T-helper 1 cell treated with Interleukin-12 subunit alpha and Interleukin-12 subunit beta and Interleukin-4 antibody, amounts not matched to agents 30 ng/mL and 1 ng/mL, for 36 hours (primary cell): ENCODE results near the gene PLTP. TPM values are rescaled to one million over a fixed set of nuclear protein-coding genes. Genes with fewer than 3 reads are reported as not detected.

ENCODE experiments used
- intact Hi-C: fragments of 100-400 bp; cut with micrococcal nuclease; formaldehyde crosslinking; loops from one replicate; pipeline ENCODE4 v1.15.1; 2024
- total RNA-seq: library from RNA; stranded (reverse); gene quantifications from 2 replicates; pipeline ENCODE4 v1.2.3, GENCODE V29; 2022

The PLTP gene
- total RNA-seq, 1 donor from 2014 or later, result 0.88 TPM

DNA sequence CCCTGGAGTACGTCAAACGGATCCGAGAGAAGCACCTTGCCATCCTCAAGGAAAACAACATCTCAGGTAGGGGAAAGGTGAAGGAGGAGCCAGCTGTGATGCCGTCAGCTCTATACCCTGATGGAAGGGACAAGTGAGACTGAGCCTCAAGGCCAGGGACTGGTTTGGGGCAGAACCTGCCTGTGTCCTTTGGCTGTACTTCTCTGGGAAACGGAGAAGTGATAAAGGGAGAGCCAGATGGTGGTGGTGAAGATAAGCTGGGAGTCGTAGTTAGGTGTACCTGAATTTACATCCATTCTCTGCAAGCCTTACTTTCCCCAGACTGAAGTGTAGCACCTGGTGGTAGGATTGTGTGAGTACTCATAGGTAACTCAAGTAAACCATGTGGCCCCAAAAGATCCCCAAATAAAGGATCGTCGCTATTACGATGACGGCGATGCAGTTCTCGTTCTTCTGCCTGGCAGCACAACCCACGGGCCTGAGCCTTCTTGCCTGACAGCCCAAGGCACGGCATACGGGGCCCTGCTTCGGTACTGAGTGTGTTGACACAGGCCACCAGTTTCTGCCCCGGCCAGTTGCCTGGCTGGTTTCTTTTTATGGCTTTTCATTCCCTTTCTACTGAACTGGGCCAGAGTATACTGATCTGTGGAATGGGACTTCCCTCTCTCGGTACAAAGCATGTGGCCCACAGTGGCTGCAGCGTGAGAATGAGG is 33.2 kb upstream of the PLTP start:
- intact Hi-C loops, result no loop called here

DNA sequence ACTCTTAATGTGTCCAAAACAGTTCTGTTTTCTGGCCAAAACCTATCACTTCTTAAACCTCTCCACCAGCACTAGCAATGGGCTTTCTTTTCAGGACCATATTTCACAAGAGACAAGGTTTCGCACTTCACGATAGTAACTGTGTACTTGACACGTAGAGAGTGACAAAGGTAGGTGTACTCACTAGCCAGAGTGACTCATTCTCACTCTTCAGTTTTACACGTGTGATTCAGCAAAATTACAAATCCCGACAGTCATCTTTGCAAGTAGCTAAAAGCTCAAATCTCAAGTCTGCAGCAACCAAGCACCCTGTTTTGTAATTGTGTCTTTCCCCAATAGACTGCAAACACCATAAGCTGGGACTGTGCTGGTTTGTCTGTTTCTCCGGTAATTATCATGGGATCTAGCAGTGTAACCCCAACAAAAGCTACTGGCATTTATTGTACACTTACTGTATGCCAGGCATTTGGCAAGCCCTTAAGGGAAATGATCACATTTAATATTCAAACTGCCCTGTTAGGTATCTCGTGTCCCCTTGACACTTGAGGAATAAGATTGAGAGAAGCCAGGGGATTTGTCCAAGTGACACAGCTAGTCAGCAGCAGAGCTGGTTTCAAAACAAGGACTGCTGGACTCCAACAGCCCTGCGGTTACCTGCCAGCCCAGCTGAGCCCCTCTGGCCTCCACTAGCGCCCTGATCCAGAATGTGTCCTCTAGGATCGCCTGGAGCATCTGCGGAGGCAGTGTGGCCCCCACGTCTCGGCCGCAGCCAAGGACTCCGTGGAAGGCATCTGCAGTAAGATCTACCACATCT is 32.4 kb upstream of the PLTP start:
- intact Hi-C loops, result no loop called here

DNA sequence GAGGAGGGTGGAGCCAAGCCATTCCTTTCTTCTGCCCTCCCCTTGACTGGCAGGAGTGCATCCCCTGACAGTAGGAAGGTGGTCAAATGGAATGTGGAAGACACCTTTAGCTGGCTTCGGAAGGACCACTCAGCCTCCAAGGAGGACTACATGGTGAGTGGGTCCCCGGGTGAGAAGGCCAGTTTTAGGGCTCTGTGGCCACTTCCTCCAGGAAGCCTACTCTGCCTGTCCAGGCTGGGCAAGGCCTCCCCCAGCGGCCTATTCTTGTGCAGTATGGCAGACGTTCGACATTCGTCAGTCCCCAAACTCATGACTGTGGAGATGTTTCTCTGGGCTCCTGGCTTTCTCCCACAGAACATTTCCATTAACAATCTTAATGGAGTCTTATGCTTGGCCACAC is 31.7 kb upstream of the PLTP start:
- intact Hi-C loops, result no loop called here

DNA sequence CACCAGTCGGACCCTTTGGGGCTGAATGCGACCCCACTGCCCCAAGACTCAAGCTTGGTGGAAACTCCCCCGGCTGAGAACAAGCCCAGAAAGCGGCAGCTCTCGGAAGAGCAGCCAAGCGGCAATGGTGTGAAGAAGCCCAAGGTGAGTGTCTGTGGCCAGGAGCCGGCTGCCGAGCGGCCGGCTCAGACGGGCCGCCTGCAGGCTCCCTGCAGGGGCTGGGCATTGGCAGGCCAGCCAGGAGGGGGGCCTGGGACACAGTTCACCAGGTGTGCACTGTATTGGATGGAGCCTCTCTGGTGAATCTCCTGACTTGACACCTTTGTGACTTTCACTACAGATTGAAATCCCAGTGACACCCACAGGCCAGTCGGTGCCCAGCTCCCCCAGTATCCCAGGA is 28.5 kb upstream of the PLTP start:
- intact Hi-C loops, result no loop called here

DNA sequence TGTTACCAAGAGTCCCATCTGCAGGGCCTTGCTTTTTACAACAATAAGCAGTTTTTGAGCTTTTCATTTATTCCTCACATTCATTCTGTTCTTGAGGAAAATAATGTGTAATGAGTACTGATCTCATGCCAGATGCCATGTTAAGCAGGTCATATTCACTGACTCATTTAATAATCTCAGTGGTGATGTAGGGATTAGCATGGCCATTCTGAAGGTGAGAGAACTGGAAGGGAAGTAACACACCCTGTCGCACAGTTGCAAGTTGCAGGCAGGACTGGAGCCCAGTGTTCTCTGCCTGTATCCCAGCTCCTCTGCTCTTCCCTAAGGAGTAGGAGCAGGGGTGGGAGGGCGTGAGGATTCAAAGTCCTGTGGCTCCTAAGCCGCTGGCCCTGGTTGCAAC is 28.1 kb upstream of the PLTP start:
- intact Hi-C loops, result no loop called here

DNA sequence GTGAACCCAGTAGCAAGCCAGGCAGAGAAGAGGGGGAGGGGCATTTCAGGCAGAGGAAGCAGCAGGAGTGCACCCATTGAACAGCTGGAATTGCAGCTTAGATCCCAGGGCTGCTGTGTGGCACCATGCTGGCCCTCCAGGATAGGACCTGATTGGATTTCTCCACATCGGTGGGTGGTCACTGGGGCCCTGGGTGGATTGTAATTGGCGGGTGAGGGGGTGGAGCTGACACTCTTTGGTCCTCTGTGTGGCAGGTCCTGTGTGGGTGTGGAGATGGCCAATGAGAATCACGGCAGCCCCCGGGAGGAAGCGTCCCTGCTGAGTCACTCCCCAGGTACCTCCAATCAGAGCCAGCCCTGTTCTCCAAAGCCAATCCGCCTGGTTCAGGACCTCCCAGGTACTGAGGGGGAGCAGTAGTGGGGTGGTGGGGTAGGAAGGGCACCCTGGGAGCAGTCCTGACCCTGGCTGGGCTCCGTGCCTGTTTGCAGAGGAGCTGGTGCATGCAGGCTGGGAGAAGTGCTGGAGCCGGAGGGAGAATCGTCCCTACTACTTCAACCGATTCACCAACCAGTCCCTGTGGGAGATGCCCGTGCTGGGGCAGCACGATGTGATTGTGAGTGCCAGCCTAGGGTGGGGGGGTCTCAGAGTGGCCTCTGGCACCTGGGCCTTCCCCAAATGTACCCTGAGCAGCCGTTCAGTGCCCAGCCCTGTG is 26.9 kb upstream of the PLTP start:
- intact Hi-C loops, result loop anchor here (5.0 kb wide), 1 partner anchor 83 kb away; no protein-coding TSS in a partner anchor

DNA sequence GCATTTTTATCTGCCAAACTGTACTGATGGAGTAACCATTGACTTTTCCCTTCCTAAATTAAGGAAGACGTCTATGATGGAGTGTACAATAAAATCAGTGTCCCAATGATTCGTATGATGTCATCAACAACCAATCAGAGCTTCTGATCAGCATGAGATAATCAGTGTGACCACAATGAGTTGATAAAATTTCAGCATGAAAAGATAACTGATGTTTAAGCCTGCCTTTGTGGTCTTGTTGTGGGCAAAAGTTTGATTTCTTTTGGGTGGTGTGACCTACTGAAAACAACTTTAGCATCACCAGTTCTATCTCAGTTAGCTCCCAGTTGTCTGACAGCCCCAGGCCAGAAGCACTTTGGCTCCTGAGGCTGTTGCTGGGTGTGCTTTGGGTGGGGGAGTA is 25.8 kb upstream of the PLTP start:
- intact Hi-C loops, result loop anchor here (5.0 kb wide), 1 partner anchor 85 kb away; no protein-coding TSS in a partner anchor

DNA sequence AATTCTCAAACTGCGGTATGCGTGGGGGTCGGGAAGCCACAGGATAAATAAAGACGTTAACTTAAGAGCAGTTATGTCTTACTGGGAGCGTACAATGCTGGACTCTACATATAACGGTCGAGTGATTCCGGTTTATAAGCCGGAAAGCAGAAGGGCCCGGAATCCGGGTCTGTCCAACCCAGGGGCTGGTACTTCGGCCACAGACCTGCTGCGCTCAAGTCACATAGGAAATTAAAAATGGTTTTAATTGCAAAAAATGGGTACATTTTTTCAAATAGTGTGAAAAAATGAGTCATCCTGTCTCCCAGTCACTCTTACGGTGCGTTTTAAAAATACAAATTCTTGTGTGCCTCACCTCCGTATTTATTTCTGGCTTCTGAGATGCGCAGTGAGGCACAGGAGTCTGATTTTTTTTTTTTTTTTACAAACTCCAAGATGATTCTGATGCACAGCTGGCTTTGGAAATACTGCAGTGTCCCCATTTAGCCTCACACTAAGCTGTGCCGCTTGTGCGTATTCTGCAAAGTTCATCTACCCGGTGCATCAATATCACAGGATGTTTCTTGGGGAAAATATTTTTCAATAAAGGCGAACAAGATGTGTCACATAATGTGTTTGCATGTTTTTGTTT is 23.6 kb upstream of the PLTP start:
- intact Hi-C loops, result loop anchor here (1.0 to 5.0 kb wide), 12 partner anchors 24 to 754 kb away; partner anchors contain the start of genes ACOT8, DNTTIP1, NCOA5 and PIGT

DNA sequence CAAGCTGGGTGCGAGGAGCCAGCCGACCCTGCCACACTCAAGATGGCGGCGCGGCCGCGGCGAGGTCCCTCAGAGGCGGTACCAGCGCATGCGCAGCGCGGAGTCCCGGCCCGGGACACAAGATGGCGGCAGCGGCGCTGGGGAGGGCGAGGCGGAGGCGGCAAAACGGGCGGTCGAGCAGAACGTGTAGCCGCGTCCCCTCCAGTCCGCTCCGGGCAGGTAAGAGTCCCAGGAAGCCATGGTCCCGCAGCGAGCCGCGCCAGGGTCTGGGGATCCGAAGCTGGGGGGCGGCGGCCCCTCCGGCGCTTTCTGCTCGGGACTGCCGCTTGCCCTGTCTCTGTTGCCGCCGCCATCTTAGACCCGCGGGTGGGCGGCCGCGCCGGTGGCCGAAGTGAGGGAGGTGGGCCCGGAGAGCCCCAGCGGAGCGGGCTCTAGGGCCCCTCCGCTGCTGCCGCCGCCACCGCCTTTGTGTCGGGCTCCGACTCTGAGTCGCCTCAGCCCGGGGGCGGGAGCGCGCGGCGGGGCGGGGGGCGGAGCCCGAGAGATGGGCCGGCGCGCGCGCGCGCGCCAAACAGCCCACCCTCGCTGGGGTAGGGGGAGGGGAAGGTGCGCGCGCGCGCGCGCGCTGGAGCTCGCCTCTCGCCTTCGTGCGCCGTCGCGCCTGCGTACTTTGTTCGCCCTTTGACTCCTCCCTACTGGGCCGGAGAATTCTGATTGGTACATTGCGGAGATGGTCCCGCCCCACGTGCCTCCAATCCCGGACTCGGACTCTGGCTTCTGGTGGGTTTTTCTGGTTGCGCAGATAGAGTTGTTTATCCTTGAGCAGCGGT is 22.8 kb upstream of the PLTP start, which contains the start of gene PCIF1:
Gene PCIF1, plus strand, starts transcription at position 98 of the 830 bp plus-strand sequence. CDS start 4,317 bp downstream, outside the sequence.
- intact Hi-C loops, result loop anchor here (1.0 to 5.0 kb wide), 16 partner anchors 24 to 1412 kb away; partner anchors contain the start of genes ACOT8, CTSA, DNTTIP1 and NCOA5

DNA sequence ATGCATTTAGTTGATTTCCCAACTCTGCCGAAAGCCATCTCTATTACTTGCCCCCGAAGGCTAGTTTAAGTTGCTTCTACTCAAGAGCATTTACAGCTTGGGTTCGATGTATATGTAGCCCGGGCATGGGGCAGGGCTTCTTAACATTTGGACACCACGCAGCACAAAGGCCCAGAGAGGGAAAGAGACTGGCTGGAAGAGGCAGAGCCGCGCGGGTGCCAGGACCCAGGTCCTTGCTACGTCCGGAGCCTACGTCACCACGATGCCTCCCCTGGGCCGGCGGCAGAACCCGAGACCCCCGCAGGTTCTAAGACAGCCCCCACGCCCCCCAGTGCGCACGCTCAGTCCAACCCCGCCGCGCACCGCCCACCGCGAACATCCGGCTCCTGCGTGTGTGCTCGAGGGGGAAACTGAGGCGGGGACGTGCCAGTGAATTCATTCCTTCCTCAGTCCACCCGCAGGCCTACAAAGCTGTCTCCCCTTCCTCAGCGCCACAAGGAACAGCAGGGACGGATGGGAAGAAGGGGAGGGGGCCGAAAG is 22.2 kb upstream of the PLTP start:
- intact Hi-C loops, result loop anchor here (1.0 to 5.0 kb wide), 6 partner anchors 43 to 1413 kb away; partner anchors contain the start of genes CTSA, DNTTIP1, NEURL2 and STK4

DNA sequence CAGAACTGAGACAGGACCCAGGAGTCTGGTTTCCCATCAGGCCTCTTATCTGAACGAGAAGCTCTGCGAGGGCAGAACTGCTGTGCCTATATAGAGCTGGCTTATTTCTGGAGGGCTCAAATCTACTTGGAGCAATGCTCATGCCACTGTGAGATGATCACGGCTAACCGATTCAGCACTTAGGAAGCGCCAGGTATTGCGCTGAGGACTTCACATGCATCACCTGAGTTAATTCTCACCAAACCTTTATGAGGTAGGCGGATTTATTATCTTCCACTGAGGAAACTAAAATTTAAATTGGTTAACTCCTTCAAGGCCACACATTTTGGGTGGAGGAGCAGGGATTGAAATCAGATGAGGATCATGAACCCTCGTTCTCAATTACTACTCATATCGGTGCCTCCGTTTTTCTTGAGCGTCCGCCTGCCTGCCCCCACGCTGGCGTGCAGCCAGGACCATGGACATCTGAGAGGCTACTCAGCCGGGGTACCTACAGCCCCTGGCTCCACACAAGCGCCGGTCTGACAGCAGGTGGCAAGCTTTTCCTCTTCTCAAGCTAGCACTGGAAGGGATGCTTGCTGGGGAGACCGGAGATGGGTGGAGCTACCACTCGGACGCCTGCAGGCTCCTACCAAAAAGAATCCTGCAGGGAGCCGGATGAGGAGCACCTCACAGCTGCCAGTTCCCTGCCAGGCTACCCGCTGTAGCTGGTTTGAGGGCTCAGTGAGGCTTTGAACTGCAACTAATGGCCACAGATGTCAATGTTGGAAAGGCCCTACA is 21.5 kb upstream of the PLTP start:
- intact Hi-C loops, result loop anchor here (1.0 to 5.0 kb wide), 6 partner anchors 42 to 1414 kb away; partner anchors contain the start of genes CTSA, DNTTIP1, NEURL2 and STK4

DNA sequence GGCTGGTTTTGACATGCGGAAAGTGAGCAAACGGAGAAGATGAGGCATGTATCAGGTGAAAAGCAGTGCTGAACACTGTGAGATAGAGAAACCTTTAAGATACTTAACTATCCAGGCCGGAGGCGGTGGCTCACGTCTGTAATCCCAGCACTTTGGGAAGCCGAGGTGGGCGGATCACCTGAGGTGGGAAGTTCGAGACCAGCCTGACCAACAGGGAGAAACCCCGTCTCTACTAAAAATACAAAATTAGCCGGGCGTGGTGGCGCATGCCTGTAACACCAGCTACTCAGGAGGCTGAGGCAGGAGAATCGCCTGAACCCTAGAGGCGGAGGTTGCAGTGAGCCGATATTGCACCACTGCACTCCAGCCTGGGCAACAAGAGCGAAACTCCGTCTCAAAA is 19.7 kb upstream of the PLTP start:
- intact Hi-C loops, result loop anchor here (5.0 kb wide), 2 partner anchors 964 to 1416 kb away; partner anchors contain the start of gene STK4

DNA sequence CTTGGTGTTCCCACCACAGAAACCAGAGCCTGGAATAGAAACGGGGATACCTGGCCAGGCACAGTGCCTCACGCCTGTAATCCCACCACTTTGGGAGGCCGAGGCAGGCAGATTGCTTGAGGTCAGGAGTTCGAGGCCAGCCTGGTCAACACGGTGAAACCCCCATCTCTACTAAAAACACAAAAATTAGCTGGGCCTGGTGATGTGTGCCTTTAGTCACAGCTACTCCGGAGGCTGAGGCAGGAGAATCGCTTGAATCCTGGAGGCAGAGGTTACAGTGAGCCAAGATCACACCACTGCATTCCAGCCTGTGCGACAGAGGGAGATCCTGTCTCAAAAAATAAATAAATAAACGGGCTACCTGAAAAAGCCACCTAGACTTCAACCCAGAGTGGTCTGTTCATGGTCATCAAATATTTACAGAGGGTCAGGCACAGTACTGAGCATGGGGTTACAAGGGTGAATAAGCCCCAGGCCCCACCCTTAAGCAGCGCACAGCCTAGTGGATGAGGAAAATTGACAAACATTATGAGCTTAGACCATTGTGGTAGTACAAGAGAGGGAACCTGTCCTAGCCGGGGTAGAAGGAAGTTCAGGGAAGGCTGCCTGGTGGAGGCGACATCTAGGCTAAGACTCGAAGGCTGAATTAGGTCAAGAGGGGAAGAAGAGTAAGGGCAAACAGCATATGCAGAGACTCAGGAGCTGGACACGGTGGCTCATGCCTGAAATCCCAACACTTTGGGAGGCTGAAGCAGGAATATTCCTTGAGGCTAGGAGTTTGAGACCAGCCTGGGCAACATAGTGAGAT is 15.3 kb upstream of the PLTP start:
- intact Hi-C loops, result no loop called here

DNA sequence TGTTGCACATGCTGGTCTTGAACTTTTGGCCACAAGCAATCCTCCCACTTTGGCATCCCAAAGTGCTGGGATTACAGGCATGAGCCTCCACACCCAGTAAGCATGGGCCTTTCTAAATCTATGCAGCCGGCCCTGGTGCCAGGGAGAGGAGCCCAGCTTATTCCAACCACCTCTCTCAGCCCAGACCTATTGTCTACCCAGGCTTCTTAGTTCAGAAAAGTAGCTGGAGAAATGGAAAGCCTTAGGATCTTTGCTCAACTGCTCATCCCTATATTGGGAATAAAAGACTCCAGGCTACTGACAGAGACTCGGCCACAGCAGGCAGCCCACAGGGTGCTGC is 14.7 kb upstream of the PLTP start:
- intact Hi-C loops, result no loop called here

DNA sequence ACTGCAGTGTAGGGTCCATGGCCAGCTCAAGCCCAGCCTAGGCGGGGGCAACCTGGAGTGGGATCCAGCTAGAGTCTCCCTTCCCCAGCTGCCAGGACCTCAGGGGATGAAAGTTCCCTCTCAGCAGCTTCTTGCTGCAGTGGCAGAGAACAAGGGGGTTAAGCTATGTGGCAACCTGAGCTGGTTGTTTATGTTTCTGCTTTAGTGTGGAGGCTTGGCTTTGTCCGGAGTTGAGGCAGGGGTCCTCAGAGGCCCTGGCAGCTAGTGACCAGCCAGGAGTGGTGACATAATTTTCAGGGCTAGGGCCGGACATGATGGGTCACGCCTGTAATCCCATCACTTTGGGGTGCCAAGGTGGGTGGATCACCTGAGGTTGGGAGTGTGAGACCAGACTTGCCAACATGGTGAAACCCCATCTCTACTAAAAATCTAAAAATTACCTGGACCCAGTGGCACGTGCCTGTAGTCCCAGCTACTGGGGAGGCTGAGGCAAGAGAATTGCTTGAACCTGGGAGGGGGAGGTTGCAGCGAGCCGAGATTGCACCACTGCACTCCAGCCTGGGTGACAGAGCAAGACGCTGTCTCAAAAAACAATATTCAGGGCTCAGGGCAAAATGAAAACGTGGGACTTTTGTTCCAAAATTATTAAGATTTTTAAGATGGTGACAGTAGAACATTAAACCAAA is 14.0 kb upstream of the PLTP start:
- intact Hi-C loops, result no loop called here

DNA sequence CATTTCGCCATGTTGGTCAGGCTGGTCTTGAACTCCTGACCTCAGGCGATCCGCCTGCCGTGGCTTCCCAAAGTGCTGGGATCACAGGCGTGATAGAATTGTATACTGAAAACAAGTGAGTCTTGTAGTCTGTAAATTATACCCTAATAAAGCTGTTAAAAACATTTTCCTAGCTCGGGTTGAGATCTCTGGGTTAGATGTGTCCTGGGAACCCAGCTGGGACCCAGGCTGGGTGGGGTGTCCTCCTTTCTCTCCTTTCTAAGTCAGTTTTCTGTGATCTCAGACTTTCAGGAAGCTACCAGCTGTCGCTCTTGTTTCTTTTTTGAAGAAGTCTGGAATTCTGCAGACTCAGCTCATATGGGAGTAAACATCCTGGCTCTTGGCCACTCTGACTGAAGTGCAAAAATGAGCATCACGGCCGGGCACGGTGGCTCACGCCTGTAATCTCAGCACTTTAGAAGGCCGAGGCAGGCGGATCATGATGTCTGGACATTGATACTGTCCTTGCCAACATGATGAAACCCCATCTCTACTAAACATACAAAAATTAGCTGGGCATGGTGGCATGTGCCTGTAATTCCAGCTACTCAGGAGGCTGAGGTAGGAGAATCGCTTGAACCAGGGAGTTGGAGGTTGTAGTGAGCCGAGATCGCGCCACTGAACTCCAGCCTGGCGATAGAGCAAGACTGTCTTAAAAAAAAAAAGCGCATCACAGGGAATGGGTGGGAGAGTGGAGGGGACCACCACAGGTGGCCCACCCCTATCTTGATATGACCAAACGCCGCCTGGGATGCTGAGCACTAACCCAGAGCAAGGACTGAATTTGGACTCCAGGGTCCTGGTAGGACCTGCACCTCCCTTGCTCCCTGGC is 12.7 kb upstream of the PLTP start:
- intact Hi-C loops, result no loop called here
